Tibial nerve (tissue), 4 donors: ENCODE results near the gene STYXL1. TPM values are rescaled to one million over a fixed set of nuclear protein-coding genes. Genes with fewer than 3 reads are reported as not detected.
A peak's percentile ranks its signal among the peaks of the same experiment; 100 is the strongest.

Experiments
- DNase-seq, 2 donors: peaks; one replicate each; pipeline ENCODE4 v3.0.0-alpha.2; 2019; ENCODE audit warnings: low spot score in 2 of 2
- H3K27ac ChIP-seq, 4 donors: fragments of 200-600 bp; sonication (generic) in 3 of 4; one replicate each; pipeline ENCODE4 v1.5.1; 2017 to 2019; ENCODE audit warnings: mild to moderate bottlenecking in 1 of 4
- H3K27me3 ChIP-seq, 2 donors: fragments of 200-600 bp; sonication (generic) in 1 of 2; one replicate each; pipeline versions ENCODE4 v1.5.1 to v1.6.0; 2017 to 2019
- H3K36me3 ChIP-seq, 3 donors: fragments of 200-600 bp; sonication (generic); one replicate each; pipeline ENCODE4 v1.5.1; 2018 to 2019
- H3K4me1 ChIP-seq, 4 donors: fragments of 200-600 bp; sonication (generic) in 3 of 4; one replicate each; pipeline ENCODE4 v1.5.1; 2017 to 2019
- H3K4me3 ChIP-seq, 4 donors: fragments of 200-600 bp; sonication (generic) in 3 of 4; one replicate each; pipeline ENCODE4 v1.5.1; 2017 to 2019; ENCODE audit warnings: mild to moderate bottlenecking in 1 of 4, moderate library complexity in 1 of 4
- H3K9me3 ChIP-seq, 4 donors: fragments of 200-600 bp; sonication (generic) in 3 of 4; one replicate each; pipeline ENCODE4 v1.5.1; 2017 to 2019
- EP300 ChIP-seq, 2 donors: sonication (generic); formaldehyde crosslinking; IDR thresholded peaks; one replicate each; pipeline ENCODE4 v1.6.1; 2017; ENCODE audit warnings: antibody characterized with exemption in 2 of 2, mild to moderate bottlenecking in 1 of 2
- POLR2A ChIP-seq, 2 donors: fragments of 450-650 bp; IDR thresholded peaks; one replicate each; pipeline ENCODE4 v1.6.1; 2017; ENCODE audit warnings: antibody characterized with exemption in 2 of 2, mild to moderate bottlenecking in 2 of 2, moderate library complexity in 2 of 2
- WGBS, 2 donors: methylation state at CpG; one replicate each; pipeline ENCODE4 v1.1.5; 2018; 5-methylcytosine and 5-hydroxymethylcytosine counted together
- total RNA-seq, 4 donors: library from RNA; depleted of rRNA; stranded (reverse); fragments of >200 nt; gene quantifications; one replicate each; pipeline ENCODE4 v1.1.0, GENCODE V29; 2016
- TF ChIP-seq, protein P1 (sequence below), 5 experiments: fragments of 200-600 bp in 3 of 5; fragments of 450-650 bp in 2 of 5; sonication (generic) in 3 of 5; IDR thresholded peaks; one replicate each; pipeline ENCODE4 v1.5.1; 2016 to 2019; ENCODE audit warnings: antibody characterized with exemption in 5 of 5, mild to moderate bottlenecking in 3 of 5, moderate library complexity in 2 of 5

The STYXL1 gene
- total RNA-seq, 4 donors from 2014 or later = 9.9 to 45.7 (median 29.0) TPM

DNA sequence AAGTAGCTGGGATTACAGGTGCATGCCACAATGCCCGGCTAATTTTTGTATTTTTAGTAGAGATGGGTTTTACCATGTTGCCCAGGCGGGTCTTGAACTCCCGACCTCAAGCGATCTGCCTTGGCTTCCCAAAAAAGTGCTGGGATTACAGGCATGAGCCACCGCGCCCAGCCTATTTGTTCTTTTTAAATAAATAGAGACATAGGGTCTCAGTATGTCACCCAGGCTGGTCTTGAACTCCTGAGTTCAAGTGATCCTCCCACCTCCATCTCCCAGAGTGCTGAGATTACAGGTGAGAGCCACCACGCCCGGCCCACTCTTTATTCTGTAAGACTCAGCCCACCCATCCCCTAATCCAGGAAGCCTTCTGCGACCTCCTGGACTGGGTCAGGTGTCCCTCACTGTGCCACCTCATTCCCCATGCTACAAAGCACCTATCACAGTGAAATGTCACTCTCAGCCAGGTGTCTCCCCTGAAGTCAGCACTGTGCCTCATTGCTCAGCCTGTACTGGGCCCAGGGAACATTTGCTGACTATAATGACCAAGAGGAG lies 56.2 kb downstream of the STYXL1 start:
- no peak for DNase-seq
- H3K27ac ChIP-seq = peak overlapping the region in 3 of 4 donors; percentile 93 to 99 (median 99)
- peaks cover 0 to 56% (median 28%) of the 10 kb centered on the region in 4 donors for H3K4me1 ChIP-seq
- WGBS, 2 donors = 94 to 98% methylated on average over 9 of the region's 9 CpGs
- no peak overlapping the region for H3K4me3 ChIP-seq
- no peaks in the 10 kb centered on the region for H3K27me3 ChIP-seq
- TF ChIP-seq, protein P1, sequence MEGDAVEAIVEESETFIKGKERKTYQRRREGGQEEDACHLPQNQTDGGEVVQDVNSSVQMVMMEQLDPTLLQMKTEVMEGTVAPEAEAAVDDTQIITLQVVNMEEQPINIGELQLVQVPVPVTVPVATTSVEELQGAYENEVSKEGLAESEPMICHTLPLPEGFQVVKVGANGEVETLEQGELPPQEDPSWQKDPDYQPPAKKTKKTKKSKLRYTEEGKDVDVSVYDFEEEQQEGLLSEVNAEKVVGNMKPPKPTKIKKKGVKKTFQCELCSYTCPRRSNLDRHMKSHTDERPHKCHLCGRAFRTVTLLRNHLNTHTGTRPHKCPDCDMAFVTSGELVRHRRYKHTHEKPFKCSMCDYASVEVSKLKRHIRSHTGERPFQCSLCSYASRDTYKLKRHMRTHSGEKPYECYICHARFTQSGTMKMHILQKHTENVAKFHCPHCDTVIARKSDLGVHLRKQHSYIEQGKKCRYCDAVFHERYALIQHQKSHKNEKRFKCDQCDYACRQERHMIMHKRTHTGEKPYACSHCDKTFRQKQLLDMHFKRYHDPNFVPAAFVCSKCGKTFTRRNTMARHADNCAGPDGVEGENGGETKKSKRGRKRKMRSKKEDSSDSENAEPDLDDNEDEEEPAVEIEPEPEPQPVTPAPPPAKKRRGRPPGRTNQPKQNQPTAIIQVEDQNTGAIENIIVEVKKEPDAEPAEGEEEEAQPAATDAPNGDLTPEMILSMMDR (IDR thresholded peaks at IDR 0.05) = no peak
- no peak for TF ChIP-seq EP300 (IDR thresholded peaks at IDR 0.05)
- peaks cover 0 to 38% (median 4%) of the 10 kb centered on the region in 3 donors for H3K36me3 ChIP-seq
- H3K9me3 ChIP-seq = no peaks in the 10 kb centered on the region

DNA sequence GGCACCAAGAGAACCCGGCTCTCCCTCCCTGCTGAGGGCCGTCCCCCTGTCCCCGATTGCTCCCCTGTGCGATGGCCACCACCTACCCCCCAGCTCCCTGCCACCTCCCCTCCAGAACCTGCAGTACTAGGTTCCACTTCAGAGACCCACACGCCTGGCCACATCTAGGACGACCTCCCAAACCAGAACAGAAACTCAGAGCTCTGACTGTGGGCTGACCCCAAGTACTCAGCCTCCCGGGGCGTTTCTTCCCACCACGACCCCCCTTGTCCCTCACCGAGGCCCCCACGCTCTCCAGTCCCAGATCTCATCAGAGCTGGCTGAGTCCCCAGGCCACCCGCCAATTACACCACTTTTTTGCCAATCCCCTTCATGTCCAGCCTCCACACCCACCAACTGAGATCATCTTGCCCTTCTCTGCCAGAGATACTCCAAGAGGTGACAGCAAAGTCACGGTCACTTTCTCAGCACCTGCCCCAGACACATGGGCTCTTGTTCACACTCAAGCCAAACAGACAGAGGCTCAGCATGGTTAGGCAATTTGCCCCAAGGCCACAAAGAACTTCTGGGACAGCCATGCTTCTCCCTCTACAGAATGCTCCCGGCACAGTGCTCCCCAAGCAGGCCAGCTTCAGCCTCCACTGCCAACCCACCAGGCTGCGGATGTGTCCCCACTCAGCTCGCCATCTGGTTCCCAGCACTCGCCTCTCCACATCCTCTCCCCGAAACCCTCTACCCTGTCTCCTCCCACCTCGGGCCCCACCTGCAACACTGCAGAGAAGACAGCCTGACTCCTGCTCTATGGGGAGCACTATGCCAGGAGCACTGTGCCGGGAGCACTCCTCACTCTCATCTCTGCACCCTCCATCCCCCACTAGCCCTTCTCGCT lies 58.1 kb downstream of the STYXL1 start:
- DNase-seq = peak in 1 of 2 donors; percentile 48
- peaks cover 0 to 48% (median 15%) of the 10 kb centered on the region in 3 donors for H3K36me3 ChIP-seq
- no peak for TF ChIP-seq POLR2A (IDR thresholded peaks at IDR 0.05)
- no peaks in the 10 kb centered on the region for H3K27me3 ChIP-seq
- peaks cover 0 to 64% (median 26%) of the 10 kb centered on the region in 4 donors for H3K4me1 ChIP-seq
- peak overlapping the region; percentile 30 to 76 (median 66) for H3K27ac ChIP-seq
- H3K4me3 ChIP-seq = no peak overlapping the region
- no peaks in the 10 kb centered on the region for H3K9me3 ChIP-seq
- 46 to 49% methylated on average over 21 of the region's 21 CpGs for WGBS, 2 donors

DNA sequence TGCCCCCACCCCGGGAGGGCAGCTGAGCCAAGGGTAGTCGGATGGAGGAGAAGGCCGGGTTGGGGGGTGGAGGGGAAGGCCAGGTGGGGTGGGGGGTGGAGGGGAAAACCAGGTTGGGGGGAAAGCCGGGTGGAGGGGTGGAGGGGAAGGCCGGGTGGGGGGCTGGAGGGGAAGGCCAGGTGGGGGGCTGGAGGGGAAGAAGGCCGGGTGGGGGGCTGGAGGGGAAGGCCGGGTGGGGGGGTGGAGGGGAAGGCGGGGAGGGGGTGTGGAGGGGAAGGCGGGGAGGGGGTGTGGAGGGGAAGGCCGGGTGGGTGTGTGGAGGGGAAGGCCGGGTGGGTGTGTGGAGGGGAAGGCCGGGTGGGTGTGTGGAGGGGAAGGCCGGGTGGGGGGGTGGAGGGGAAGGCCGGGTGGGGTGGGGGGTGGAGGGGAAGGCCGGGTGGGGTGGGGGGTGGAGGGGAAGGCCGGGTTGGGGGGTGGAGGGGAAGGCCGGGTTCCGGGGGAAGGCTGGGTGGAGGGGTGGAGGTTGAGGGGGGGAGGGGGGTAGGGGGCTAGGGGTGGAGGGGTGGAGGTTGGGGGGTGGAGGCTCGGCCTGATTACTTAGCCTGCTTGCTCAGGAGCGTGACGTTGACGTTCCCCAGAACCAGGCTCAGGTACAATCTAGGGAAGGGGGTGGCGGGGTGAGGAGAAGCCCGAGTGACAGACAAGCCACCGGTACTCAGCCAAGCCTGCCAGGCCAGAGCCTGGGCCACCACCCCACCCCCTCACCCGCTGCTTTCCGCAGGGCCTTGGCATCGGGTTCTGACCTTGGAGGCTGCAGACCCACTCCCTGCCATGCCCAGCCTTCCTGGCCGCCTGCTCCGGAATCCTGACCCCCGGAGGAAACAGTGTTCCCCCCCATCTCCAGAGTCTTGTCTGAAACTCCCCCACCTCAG lies 59.0 kb downstream of the STYXL1 start:
- H3K9me3 ChIP-seq = no peaks in the 10 kb centered on the region
- DNase-seq = no peak
- peak overlapping the region; percentile 30 to 76 (median 66) for H3K27ac ChIP-seq
- no peaks in the 10 kb centered on the region for H3K27me3 ChIP-seq
- TF ChIP-seq EP300 (IDR thresholded peaks at IDR 0.05) (no peak), POLR2A (IDR thresholded peaks at IDR 0.05) (no peak)
- TF ChIP-seq, protein P1 (IDR thresholded peaks at IDR 0.05) = no peak
- no peak overlapping the region for H3K4me3 ChIP-seq
- peaks cover 0 to 57% (median 16%) of the 10 kb centered on the region in 3 donors for H3K36me3 ChIP-seq
- H3K4me1 ChIP-seq = peaks cover 0 to 66% (median 26%) of the 10 kb centered on the region in 4 donors
- 42 to 53% methylated on average over 11 to 19 of the region's 31 CpGs for WGBS, 2 donors

DNA sequence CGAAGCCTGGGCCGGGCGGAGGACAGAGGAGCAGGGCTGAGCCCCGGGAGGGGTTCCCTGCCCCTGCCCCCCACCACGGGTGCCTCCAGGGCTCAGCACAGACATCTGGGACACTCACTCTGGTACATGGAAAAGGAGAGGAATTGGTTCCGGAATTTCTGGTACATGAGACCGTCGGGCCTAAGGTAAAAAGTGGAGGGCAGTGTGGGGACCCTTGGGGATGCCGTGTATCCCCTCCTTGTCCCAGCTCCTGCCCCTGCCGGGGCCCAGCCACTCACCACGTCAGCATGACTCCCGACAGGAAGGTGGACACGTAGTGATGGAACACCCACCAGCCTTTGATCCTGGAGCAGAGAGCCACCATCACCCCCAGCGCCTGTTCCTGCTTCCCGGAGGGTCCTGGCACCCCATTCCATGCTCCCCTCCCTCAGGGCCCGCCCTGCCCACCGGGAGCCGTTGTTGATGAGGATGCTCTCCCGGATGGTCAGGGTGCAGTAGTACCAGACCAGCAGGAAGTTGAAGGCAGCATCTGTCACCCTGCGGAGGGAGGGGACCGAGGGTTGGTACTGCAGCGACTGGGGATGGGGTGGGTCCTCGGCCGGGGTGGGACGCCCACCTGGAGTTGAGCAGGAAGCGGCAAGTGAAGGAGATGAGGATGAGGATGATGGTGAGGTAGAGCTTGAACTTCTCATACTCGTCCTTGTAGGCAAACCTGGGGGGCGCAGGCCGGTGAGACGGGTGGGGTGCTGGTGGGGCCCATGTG lies 59.8 kb downstream of the STYXL1 start:
- Histone ChIP-seq H3K36me3 (peaks cover 0 to 65% (median 21%) of the 10 kb centered on the region in 3 donors), H3K4me1 (peaks cover 0 to 64% (median 19%) of the 10 kb centered on the region in 4 donors), H3K4me3 (no peak overlapping the region), H3K27me3 (no peaks in the 10 kb centered on the region), H3K27ac (no peak overlapping the region), H3K9me3 (no peaks in the 10 kb centered on the region)
- TF ChIP-seq POLR2A (IDR thresholded peaks at IDR 0.05) = no peak
- TF ChIP-seq EP300 (IDR thresholded peaks at IDR 0.05) = no peak
- TF ChIP-seq, protein P1 (IDR thresholded peaks at IDR 0.05) = no peak
- 85 to 89% methylated on average over 25 to 30 of the region's 30 CpGs for WGBS, 2 donors
- DNase-seq = no peak
